ENCODE results near the gene FNIP1. TPM values are rescaled to one million over a fixed set of nuclear protein-coding genes. Genes with fewer than 3 reads are reported as not detected.

The FNIP1 gene
- total and polyA plus RNA-seq, 9 of the 15 experiments (the other 6 are each of a cell fraction or from before 2014, with no cell fraction given): 5.0 to 32.8 (median 18.4) TPM

- no peak for TF ChIP-seq ZNF224 (CRISPR knock-in tag; IDR thresholded peaks at IDR 0.05)
- TF ChIP-seq SMC3 (conservative IDR thresholded peaks at IDR 0.05; ENCODE audit: insufficient read depth, low read depth, low read length): peak; percentile 9; the same call in 1 of the 2 replicates
- TF ChIP-seq XRCC5 (IDR thresholded peaks at IDR 0.05; ENCODE audit: low read depth, low read length): no peak
- no peak for TF ChIP-seq ZSCAN29 (IDR thresholded peaks at IDR 0.05)
- peak; percentile 67 for TF ChIP-seq HNRNPLL (IDR thresholded peaks at IDR 0.05; ENCODE audit: low read depth, low read length, poor library complexity, severe bottlenecking)
- TF ChIP-seq TSHZ1 (CRISPR knock-in tag; IDR thresholded peaks at IDR 0.05): no peak
- no peak for TF ChIP-seq ZNF316 (IDR thresholded peaks at IDR 0.05)
- no peak for TF ChIP-seq ZBTB5 (IDR thresholded peaks at IDR 0.05)
- no peak for TF ChIP-seq ZNF785 (CRISPR knock-in tag; IDR thresholded peaks at IDR 0.05)
- TF ChIP-seq DEAF1 (CRISPR knock-in tag; IDR thresholded peaks at IDR 0.05): no peak
- TF ChIP-seq RBM17 (IDR thresholded peaks at IDR 0.05; ENCODE audit: borderline replicate concordance, low read depth, low read length): no peak
- no peak for TF ChIP-seq DIDO1 (tag; IDR thresholded peaks at IDR 0.05; ENCODE audit: low read depth)
- TF ChIP-seq E2F4 (CRISPR knock-in tag; IDR thresholded peaks at IDR 0.05; ENCODE audit: low read depth): no peak
- no peak for TF ChIP-seq ZNF696 (CRISPR knock-in tag; conservative IDR thresholded peaks at IDR 0.05)
- no peak for TF ChIP-seq MCM3 (IDR thresholded peaks at IDR 0.05)
- peak; percentile 95 for TF ChIP-seq TAF1 (IDR thresholded peaks at IDR 0.05; ENCODE audit: control insufficient read depth, extremely low read depth, insufficient read depth, low read length, severe bottlenecking)
- TF ChIP-seq HNRNPL (IDR thresholded peaks at IDR 0.05; ENCODE audit: low read depth, low read length): no peak
- peak; percentile 76; the same call in 1 of the 2 replicates for TF ChIP-seq CREB3L1 (IDR thresholded peaks at IDR 0.05; ENCODE audit: borderline replicate concordance, low read depth)
- TF ChIP-seq DACH1 (IDR thresholded peaks at IDR 0.05; ENCODE audit: partially characterized antibody): no peak
These were observed 161.7 kb downstream of the FNIP1 start, which contains the start of gene RAPGEF6 (continued) for GRCh38 chr5:131634996-131635683.

All from K562 (cell line).